BJ (cell line): Measurements from ENCODE around the gene CCDC107. TPM values are rescaled to one million over a fixed set of nuclear protein-coding genes. Genes with fewer than 3 reads are reported as not detected.

Source experiments
- CTCF ChIA-PET: fragments of 350-600 bp; formaldehyde crosslinking; extraction: SDS; loops from one replicate; lab custom pipeline; 2021; ENCODE audit warnings: antibody characterized with exemption, inconsistent platforms; lab: Yijun Ruan, JAX
- POLR2A ChIA-PET: fragments of 300-600 bp; sonication (Branson Sonifier 250); formaldehyde crosslinking; extraction: SDS; loops from one replicate; lab custom pipeline; 2021; ENCODE audit warnings: antibody characterized with exemption; lab: Charles Lee
- DNase-seq: peaks from one replicate; pipeline ENCODE4 v3.0.0-alpha.2; 2011; ENCODE audit warnings: low read depth
- H3K27me3 ChIP-seq: 2 replicates; pipeline ENCODE4 v1.6.0; 2011; ENCODE audit warnings: low read length; ENCODE audit not compliant: control insufficient read depth, insufficient read depth
- H3K36me3 ChIP-seq: 2 replicates; pipeline ENCODE4 v1.5.1; 2011; ENCODE audit warnings: low read length; ENCODE audit not compliant: control insufficient read depth, insufficient read depth
- H3K4me3 ChIP-seq: 2 replicates; pipeline ENCODE4 v1.5.1; 2011; ENCODE audit warnings: low read depth, mild to moderate bottlenecking, control low read depth, low read length
- CTCF ChIP-seq: IDR thresholded peaks from 2 replicates; pipeline ENCODE4 v1.5.1; 2011; ENCODE audit warnings: low read depth, mild to moderate bottlenecking, control low read depth, inconsistent platforms, low read length, moderate library complexity; ENCODE audit not compliant: insufficient read depth
- polyA plus RNA-seq: library from polyadenylated mRNA; depleted of rRNA; stranded (reverse); fragments of >200 nt; gene quantifications from 2 replicates; pipeline ENCODE4 v1.2.3, GENCODE V29; 2011; rRNA removed
- small RNA-seq: library from RNA; depleted of rRNA; stranded (forward); fragments of <200 nt; gene quantifications from one replicate; pipeline ENCODE3, GENCODE V24; 2012; ENCODE audit warnings: low replicate concordance, low read depth; ENCODE audit not compliant: insufficient read length

CCDC107 gene
- polyA plus RNA-seq, 1 experiment, result 27.9 TPM

- ChIA-PET CTCF (interaction anchor here (0.7 to 16.4 kb wide), 4 partner anchors 8 to 85 kb away, joined by 3 to 177 read pairs (median 3); no protein-coding TSS in a partner anchor), POLR2A (no interaction called here)
- H3K36me3 ChIP-seq, result peaks cover 65% of the 10 kb centered on the region
- TF ChIP-seq CTCF, result no peak
- no peak overlapping the region for H3K4me3 ChIP-seq
- no peak for DNase-seq
- no peaks in the 10 kb centered on the region for H3K27me3 ChIP-seq
These were observed 47.3 kb downstream of the CCDC107 start for GRCh38 chr9:35705372-35705771.

- DNase-seq, result no peak
- no peak for TF ChIP-seq CTCF
- H3K4me3 ChIP-seq, result no peak overlapping the region
- ChIA-PET CTCF (interaction anchor here (0.9 to 16.4 kb wide), 3 partner anchors 9 to 84 kb away, joined by 3 to 177 read pairs (median 3); no protein-coding TSS in a partner anchor), POLR2A (no interaction called here)
- no peaks in the 10 kb centered on the region for H3K27me3 ChIP-seq
- peaks cover 68% of the 10 kb centered on the region for H3K36me3 ChIP-seq
These were observed 47.8 kb downstream of the CCDC107 start for GRCh38 chr9:35705836-35706430.

- no peak for DNase-seq
- Histone ChIP-seq H3K4me3 (no peak overlapping the region), H3K27me3 (no peaks in the 10 kb centered on the region), H3K36me3 (peaks cover 71% of the 10 kb centered on the region)
- ChIA-PET POLR2A (no interaction called here), CTCF (interaction anchor here (0.6 to 16.4 kb wide), 4 partner anchors 10 to 191 kb away, joined by 3 to 177 read pairs (median 4); no protein-coding TSS in a partner anchor)
- TF ChIP-seq CTCF, result no peak
These were observed 48.9 kb downstream of the CCDC107 start for GRCh38 chr9:35706951-35707350.

- no peaks in the 10 kb centered on the region for H3K27me3 ChIP-seq
- no peak for DNase-seq
- ChIA-PET CTCF (interaction anchor here (1.2 to 16.4 kb wide), 3 partner anchors 9 to 20 kb away, joined by 5 to 177 read pairs (median 5); no protein-coding TSS in a partner anchor), POLR2A (no interaction called here)
- H3K36me3 ChIP-seq, result peaks cover 72% of the 10 kb centered on the region
- TF ChIP-seq CTCF, result no peak
- H3K4me3 ChIP-seq, result no peak overlapping the region
These were observed 50.1 kb downstream of the CCDC107 start for GRCh38 chr9:35708146-35708545.

GRCh38 chr9:35710818-35711500 is 52.9 kb downstream of the CCDC107 start:
- POLR2A ChIA-PET, result no interaction called here

More at GRCh38 chr9:35710818-35711500, 52.9 kb downstream of the CCDC107 start:
- H3K36me3 ChIP-seq, result peaks cover 63% of the 10 kb centered on the region
- no peak for TF ChIP-seq CTCF
- no peak overlapping the region for H3K4me3 ChIP-seq
- CTCF ChIA-PET, result interaction anchor here (1.0 to 16.4 kb wide), 4 partner anchors 10 to 51 kb away, joined by 3 to 177 read pairs (median 4); no protein-coding TSS in a partner anchor
- no peaks in the 10 kb centered on the region for H3K27me3 ChIP-seq
- no peak for DNase-seq

Small RNA genes within 50 kb of the gene (small RNA-seq; reads per million reads assigned to genes)
- gene RMRP (not detected), gene RN7SL22P (not detected)

Other genes starting within 250 kb of the CCDC107 start
- 19.6 and 43.3 TPM in 2 replicates for gene RUSC2, start 168.2 kb upstream of the CCDC107 start, polyA plus RNA-seq
- gene TESK1, start 53.0 kb upstream of the CCDC107 start, polyA plus RNA-seq, result 23.2 and 32.6 TPM in 2 replicates
- gene CD72, start 39.9 kb upstream of the CCDC107 start, polyA plus RNA-seq, result 1.1 and 1.7 TPM in 2 replicates
- gene SIT1, start 7.4 kb upstream of the CCDC107 start, polyA plus RNA-seq, result not detected in 2 replicates
- 235 and 1,738 TPM in 2 replicates for gene RMRP, start 273 bp upstream of the CCDC107 start, polyA plus RNA-seq
- 2.7 and 4.1 TPM in 2 replicates for gene ARHGEF39, start 6.9 kb downstream of the CCDC107 start, polyA plus RNA-seq
- gene CA9, start 15.6 kb downstream of the CCDC107 start, polyA plus RNA-seq, result 0.13 and 0.32 TPM in 2 replicates
- gene TPM2, start 31.6 kb downstream of the CCDC107 start, polyA plus RNA-seq, result 1,727 and 2,061 TPM in 2 replicates
- 215 and 399 TPM in 2 replicates for gene TLN1, start 73.9 kb downstream of the CCDC107 start, polyA plus RNA-seq
- gene CREB3, start 74.4 kb downstream of the CCDC107 start, polyA plus RNA-seq, result 67.9 and 75.8 TPM in 2 replicates
- gene GBA2, start 90.9 kb downstream of the CCDC107 start, polyA plus RNA-seq, result 30.3 and 44.1 TPM in 2 replicates
- gene RGP1, start 91.0 kb downstream of the CCDC107 start, polyA plus RNA-seq, result 17.4 and 19.7 TPM in 2 replicates
- gene MSMP, start 96.0 kb downstream of the CCDC107 start, polyA plus RNA-seq, result not detected in 2 replicates
- 30.1 and 33.4 TPM in 2 replicates for gene NPR2, start 133.3 kb downstream of the CCDC107 start, polyA plus RNA-seq
- gene SPAG8, start 154.0 kb downstream of the CCDC107 start, polyA plus RNA-seq, result 0.50 and 0.85 TPM in 2 replicates
- gene HINT2, start 156.8 kb downstream of the CCDC107 start, polyA plus RNA-seq, result 20.9 and 30.0 TPM in 2 replicates
- not detected in 2 replicates for gene FAM221B, start 170.4 kb downstream of the CCDC107 start, polyA plus RNA-seq
- 3.4 and 5.6 TPM in 2 replicates for gene TMEM8B, start 170.9 kb downstream of the CCDC107 start, polyA plus RNA-seq
- not detected in 2 replicates for gene OR13J1, start 212.1 kb downstream of the CCDC107 start, polyA plus RNA-seq
- gene HRCT1, start 247.9 kb downstream of the CCDC107 start, polyA plus RNA-seq, result 0.47 and 0.93 TPM in 2 replicates